Measurements from ENCODE around the gene MAGI2. TPM values are rescaled to one million over a fixed set of nuclear protein-coding genes. Genes with fewer than 3 reads are reported as not detected.

The MAGI2 gene
- total RNA-seq, 1 donor from 2014 or later: 11.4 TPM

- Mint-ChIP-seq H3K9me3 (ENCODE audit: low read depth) (peaks cover 3% of the 10 kb centered on the region), H3K27ac (no peak overlapping the region), H3K4me1 (ENCODE audit: low read depth) (no peaks in the 10 kb centered on the region), H3K36me3 (ENCODE audit: insufficient read depth) (no peaks in the 10 kb centered on the region), H3K4me3 (ENCODE audit: low read depth) (no peak overlapping the region), H3K27me3 (no peaks in the 10 kb centered on the region)
- no peak for TF ChIP-seq CTCF (IDR thresholded peaks at IDR 0.05; ENCODE audit: unreplicated experiment)
- no peak for DNase-seq (ENCODE audit: low spot score, unreplicated experiment)
Measured at GRCh38 chr7:79118143-79118542, 335.3 kb downstream of the MAGI2 start.

- Mint-ChIP-seq H3K9me3 (ENCODE audit: low read depth) (peaks cover 6% of the 10 kb centered on the region), H3K36me3 (ENCODE audit: insufficient read depth) (no peaks in the 10 kb centered on the region), H3K4me1 (ENCODE audit: low read depth) (peaks cover 2% of the 10 kb centered on the region), H3K27me3 (no peaks in the 10 kb centered on the region), H3K4me3 (ENCODE audit: low read depth) (no peak overlapping the region), H3K27ac (no peak overlapping the region)
- TF ChIP-seq CTCF (IDR thresholded peaks at IDR 0.05; ENCODE audit: unreplicated experiment): no peak
- no peak for DNase-seq (ENCODE audit: low spot score, unreplicated experiment)
Measured at GRCh38 chr7:79096361-79096805, 357.1 kb downstream of the MAGI2 start.

GRCh38 chr7:79093421-79093820 lies 360.0 kb downstream of the MAGI2 start:
- DNase-seq (ENCODE audit: low spot score, unreplicated experiment): no peak
- Mint-ChIP-seq H3K36me3 (ENCODE audit: insufficient read depth) (peaks cover 6% of the 10 kb centered on the region), H3K4me3 (ENCODE audit: low read depth) (no peak overlapping the region), H3K27ac (no peak overlapping the region), H3K9me3 (ENCODE audit: low read depth) (peaks cover 10% of the 10 kb centered on the region), H3K27me3 (no peaks in the 10 kb centered on the region), H3K4me1 (ENCODE audit: low read depth) (peaks cover 2% of the 10 kb centered on the region)
- no peak for TF ChIP-seq CTCF (IDR thresholded peaks at IDR 0.05; ENCODE audit: unreplicated experiment)

GRCh38 chr7:79091661-79092060 lies 361.8 kb downstream of the MAGI2 start:
- peaks cover 17% of the 10 kb centered on the region for H3K9me3 Mint-ChIP-seq (ENCODE audit: low read depth)
- DNase-seq (ENCODE audit: low spot score, unreplicated experiment): no peak
- H3K4me3 Mint-ChIP-seq (ENCODE audit: low read depth): no peak overlapping the region
- H3K27me3 Mint-ChIP-seq: no peaks in the 10 kb centered on the region
- peaks cover 10% of the 10 kb centered on the region for H3K36me3 Mint-ChIP-seq (ENCODE audit: insufficient read depth)
- TF ChIP-seq CTCF (IDR thresholded peaks at IDR 0.05; ENCODE audit: unreplicated experiment): no peak
- no peak overlapping the region for H3K27ac Mint-ChIP-seq
- H3K4me1 Mint-ChIP-seq (ENCODE audit: low read depth): no peaks in the 10 kb centered on the region

GRCh38 chr7:79091011-79091410 lies 362.5 kb downstream of the MAGI2 start:
- DNase-seq (ENCODE audit: low spot score, unreplicated experiment): no peak
- Mint-ChIP-seq H3K4me1 (ENCODE audit: low read depth) (no peaks in the 10 kb centered on the region), H3K27ac (no peak overlapping the region), H3K4me3 (ENCODE audit: low read depth) (no peak overlapping the region), H3K9me3 (ENCODE audit: low read depth) (peaks cover 15% of the 10 kb centered on the region), H3K27me3 (no peaks in the 10 kb centered on the region), H3K36me3 (ENCODE audit: insufficient read depth) (peaks cover 10% of the 10 kb centered on the region)
- TF ChIP-seq CTCF (IDR thresholded peaks at IDR 0.05; ENCODE audit: unreplicated experiment): no peak
